ENCODE results near the gene OR8A1. TPM values are rescaled to one million over a fixed set of nuclear protein-coding genes. Genes with fewer than 3 reads are reported as not detected.

The OR8A1 gene
- total and polyA plus RNA-seq, 2 experiments from 2014 or later: not detected

DNA sequence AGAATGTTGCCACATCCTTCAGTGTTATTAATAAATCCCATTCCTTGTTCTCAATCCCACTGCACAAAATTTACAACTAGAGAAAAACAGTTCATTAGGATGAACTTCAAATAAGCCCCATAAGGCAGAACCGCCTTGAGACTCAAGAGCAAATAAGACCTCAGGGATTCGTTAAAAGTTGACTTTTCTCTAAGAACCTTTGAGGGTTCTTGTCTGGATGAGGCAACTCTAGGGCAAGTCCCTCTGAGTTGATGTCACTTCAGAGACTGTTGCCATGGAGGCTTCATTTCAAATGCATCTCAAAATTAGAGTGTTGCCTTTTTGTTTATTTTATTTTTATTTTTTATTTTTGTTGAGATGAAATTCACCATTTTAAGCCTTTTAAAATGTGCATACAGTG lies 21.6 kb downstream of the OR8A1 start:
- 76% methylated on average over 2 of the region's 2 CpGs for WGBS (ENCODE audit: low lambda C conversion rate, missing lambda C conversion rate)
- no peaks in the 10 kb centered on the region for H3K79me2 ChIP-seq
- no peak overlapping the region for H2AFZ ChIP-seq
- H3K27me3 ChIP-seq: peaks cover 4% of the 10 kb centered on the region
- H3K9me3 ChIP-seq (ENCODE audit: low read depth): no peaks in the 10 kb centered on the region
- H3K9me2 ChIP-seq (replicated peaks; ENCODE audit: insufficient read depth): no peaks in the 10 kb centered on the region
- no peaks in the 10 kb centered on the region for H3K36me3 ChIP-seq (replicated peaks; ENCODE audit: insufficient read depth, low read depth)
- no peaks in the 10 kb centered on the region for H4K20me1 ChIP-seq (ENCODE audit: insufficient read depth, poor library complexity, severe bottlenecking)
- DNase-seq (ENCODE audit: low spot score): no peak
- H3K27ac ChIP-seq: no peak overlapping the region
- no peaks in the 10 kb centered on the region for H3K4me1 ChIP-seq (ENCODE audit: insufficient read depth)
- no peak overlapping the region for H3K4me3 ChIP-seq
- TF ChIP-seq CTCF (IDR thresholded peaks at IDR 0.05; ENCODE audit: poor library complexity): no peak
- no peak for TF ChIP-seq EZH2phosphoT487 (IDR thresholded peaks at IDR 0.05; ENCODE audit: low read depth, severe bottlenecking, unreplicated experiment)
- no peak for TF ChIP-seq EZH2 (IDR thresholded peaks at IDR 0.05; ENCODE audit: borderline replicate concordance)
- no peak overlapping the region for H3K4me2 ChIP-seq

DNA sequence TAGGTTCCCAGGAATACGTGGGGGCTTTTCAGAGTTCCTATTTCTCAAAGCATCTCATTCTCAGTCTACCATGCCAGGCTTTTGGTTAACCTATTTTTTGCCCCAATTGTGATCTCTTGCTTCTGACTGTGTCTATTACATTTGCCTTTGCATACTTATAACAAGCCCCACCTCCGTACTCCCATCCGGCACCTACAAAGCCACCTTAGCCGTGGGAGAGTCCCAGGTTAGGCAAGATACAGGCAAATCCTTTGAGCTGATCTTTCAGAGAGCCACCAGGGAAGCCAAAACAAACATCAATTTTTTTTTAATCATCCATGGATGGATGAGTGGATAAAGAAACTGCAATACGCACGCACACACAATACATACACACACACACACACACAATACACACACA lies 22.8 kb downstream of the OR8A1 start:
- H3K9me2 ChIP-seq (replicated peaks; ENCODE audit: insufficient read depth): no peaks in the 10 kb centered on the region
- H3K4me3 ChIP-seq: no peak overlapping the region
- TF ChIP-seq CTCF (IDR thresholded peaks at IDR 0.05; ENCODE audit: poor library complexity): no peak
- TF ChIP-seq EZH2 (IDR thresholded peaks at IDR 0.05; ENCODE audit: borderline replicate concordance): no peak
- TF ChIP-seq EZH2phosphoT487 (IDR thresholded peaks at IDR 0.05; ENCODE audit: low read depth, severe bottlenecking, unreplicated experiment): no peak
- H3K27ac ChIP-seq: no peak overlapping the region
- H3K9me3 ChIP-seq (ENCODE audit: low read depth): no peaks in the 10 kb centered on the region
- H3K4me2 ChIP-seq: no peak overlapping the region
- 90% methylated on average over 6 of the region's 6 CpGs for WGBS (ENCODE audit: low lambda C conversion rate, missing lambda C conversion rate)
- no peaks in the 10 kb centered on the region for H3K36me3 ChIP-seq (replicated peaks; ENCODE audit: insufficient read depth, low read depth)
- no peaks in the 10 kb centered on the region for H3K4me1 ChIP-seq (ENCODE audit: insufficient read depth)
- no peak for DNase-seq (ENCODE audit: low spot score)
- H4K20me1 ChIP-seq (ENCODE audit: insufficient read depth, poor library complexity, severe bottlenecking): no peaks in the 10 kb centered on the region
- no peaks in the 10 kb centered on the region for H3K79me2 ChIP-seq
- H3K27me3 ChIP-seq: peaks cover 11% of the 10 kb centered on the region
- H2AFZ ChIP-seq: no peak overlapping the region

- no peaks in the 10 kb centered on the region for H3K9me2 ChIP-seq (replicated peaks; ENCODE audit: insufficient read depth)
- WGBS (ENCODE audit: low lambda C conversion rate, missing lambda C conversion rate): 89% methylated on average over 3 of the region's 3 CpGs
- no peak overlapping the region for H3K27ac ChIP-seq
- no peaks in the 10 kb centered on the region for H3K9me3 ChIP-seq (ENCODE audit: low read depth)
- H3K4me2 ChIP-seq: no peak overlapping the region
- no peak overlapping the region for H2AFZ ChIP-seq
- no peaks in the 10 kb centered on the region for H3K79me2 ChIP-seq
- H3K27me3 ChIP-seq: peaks cover 11% of the 10 kb centered on the region
- DNase-seq (ENCODE audit: low spot score): no peak
- H3K4me1 ChIP-seq (ENCODE audit: insufficient read depth): no peaks in the 10 kb centered on the region
- no peaks in the 10 kb centered on the region for H4K20me1 ChIP-seq (ENCODE audit: insufficient read depth, poor library complexity, severe bottlenecking)
- no peak overlapping the region for H3K4me3 ChIP-seq
- TF ChIP-seq EZH2 (IDR thresholded peaks at IDR 0.05; ENCODE audit: borderline replicate concordance) (no peak), EZH2phosphoT487 (IDR thresholded peaks at IDR 0.05; ENCODE audit: low read depth, severe bottlenecking, unreplicated experiment) (no peak), CTCF (IDR thresholded peaks at IDR 0.05; ENCODE audit: poor library complexity) (no peak)
- no peaks in the 10 kb centered on the region for H3K36me3 ChIP-seq (replicated peaks; ENCODE audit: insufficient read depth, low read depth)
Observed at GRCh38 chr11:124595302-124595701, 25.5 kb downstream of the OR8A1 start.

GRCh38 chr11:124597626-124598025 lies 27.8 kb downstream of the OR8A1 start:
- Histone ChIP-seq H3K27ac (no peak overlapping the region), H3K4me1 (ENCODE audit: insufficient read depth) (no peaks in the 10 kb centered on the region), H4K20me1 (ENCODE audit: insufficient read depth, poor library complexity, severe bottlenecking) (no peaks in the 10 kb centered on the region), H3K36me3 (replicated peaks; ENCODE audit: insufficient read depth, low read depth) (no peaks in the 10 kb centered on the region), H2AFZ (no peak overlapping the region), H3K27me3 (peaks cover 14% of the 10 kb centered on the region), H3K4me3 (no peak overlapping the region), H3K79me2 (no peaks in the 10 kb centered on the region), H3K9me2 (replicated peaks; ENCODE audit: insufficient read depth) (no peaks in the 10 kb centered on the region), H3K9me3 (ENCODE audit: low read depth) (no peaks in the 10 kb centered on the region), H3K4me2 (no peak overlapping the region)
- TF ChIP-seq EZH2 (IDR thresholded peaks at IDR 0.05; ENCODE audit: borderline replicate concordance) (no peak), EZH2phosphoT487 (IDR thresholded peaks at IDR 0.05; ENCODE audit: low read depth, severe bottlenecking, unreplicated experiment) (no peak), CTCF (IDR thresholded peaks at IDR 0.05; ENCODE audit: poor library complexity) (no peak)
- DNase-seq (ENCODE audit: low spot score): no peak

All from hepatocyte (in vitro differentiated cells).